GM20431 (cell line): Measurements from ENCODE around the gene SNX8.

ENCODE experiments used
- in situ Hi-C: fragments of 300-500 bp; cut with MseI, MboI; formaldehyde crosslinking; loops from one replicate; pipeline ENCODE4 v1.15.0; 2020; ENCODE audit warnings: low sequenced_read_pairs; ENCODE audit not compliant: unreplicated experiment

SNX8 gene

DNA sequence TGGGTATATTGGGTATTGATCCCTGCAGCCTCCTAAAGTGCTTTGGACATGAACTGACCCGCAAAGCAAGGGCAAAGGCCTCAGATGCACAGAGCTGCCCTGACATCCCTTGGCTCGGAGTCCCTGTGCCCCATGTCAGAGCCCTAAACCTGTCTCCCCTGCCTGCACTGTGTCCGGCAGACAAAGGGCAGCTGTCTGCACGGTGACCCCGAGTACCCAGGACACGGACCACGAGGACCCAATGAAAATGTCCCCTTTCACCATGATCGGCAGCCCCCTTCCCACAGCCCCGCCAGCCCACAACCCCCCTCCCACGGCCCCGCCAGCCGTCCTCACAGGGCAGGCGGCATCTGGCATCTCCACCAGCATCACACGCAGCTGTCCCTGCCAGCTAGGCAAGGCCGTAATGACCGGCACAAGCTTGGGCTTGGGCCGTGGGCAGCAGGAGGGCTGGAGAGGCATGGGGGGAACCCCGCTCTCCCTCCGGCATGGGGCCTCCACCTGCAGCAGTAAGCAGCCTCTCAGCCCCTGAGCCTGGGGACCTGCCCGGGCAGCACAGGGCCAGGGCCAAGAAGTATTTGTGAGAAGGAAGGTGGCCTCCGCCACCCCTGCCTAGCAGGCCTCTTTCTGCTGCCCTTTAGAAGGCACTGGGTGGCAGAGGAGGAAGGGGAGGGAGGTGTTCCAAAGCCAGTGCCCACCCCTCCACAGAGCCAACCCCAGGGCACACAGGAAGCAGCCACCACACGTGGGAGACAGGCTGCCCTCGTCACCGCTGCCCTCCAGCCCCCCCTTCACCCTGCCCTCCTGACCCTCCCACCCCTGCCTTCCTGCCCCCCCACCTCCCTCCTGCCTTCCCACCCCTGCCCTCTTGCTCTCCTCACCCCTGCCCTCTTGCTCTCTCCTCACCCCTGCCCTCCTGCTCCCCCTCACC, 62.1 kb downstream of the SNX8 start:
- in situ Hi-C loops = no loop called here

DNA sequence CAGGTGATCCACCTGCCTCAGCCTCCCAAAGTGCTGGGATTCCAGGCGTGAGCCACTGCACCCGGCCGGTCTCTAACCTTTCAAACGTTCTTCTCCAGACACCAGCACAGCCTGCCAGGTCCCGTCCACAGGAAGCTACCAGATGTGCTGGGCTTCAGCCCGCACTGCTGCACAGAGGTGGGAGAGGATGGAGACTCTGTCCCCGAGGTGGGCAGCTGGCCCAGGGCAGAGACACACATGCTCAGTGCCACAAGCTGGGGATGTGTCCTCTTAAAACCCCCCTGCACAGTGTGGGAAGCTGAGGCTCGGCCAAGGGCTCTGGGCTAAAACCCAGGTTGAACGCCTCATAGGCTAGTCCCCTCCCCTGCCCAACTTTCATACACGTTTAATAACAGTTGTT, 62.9 kb downstream of the SNX8 start:
- in situ Hi-C loops = no loop called here

DNA sequence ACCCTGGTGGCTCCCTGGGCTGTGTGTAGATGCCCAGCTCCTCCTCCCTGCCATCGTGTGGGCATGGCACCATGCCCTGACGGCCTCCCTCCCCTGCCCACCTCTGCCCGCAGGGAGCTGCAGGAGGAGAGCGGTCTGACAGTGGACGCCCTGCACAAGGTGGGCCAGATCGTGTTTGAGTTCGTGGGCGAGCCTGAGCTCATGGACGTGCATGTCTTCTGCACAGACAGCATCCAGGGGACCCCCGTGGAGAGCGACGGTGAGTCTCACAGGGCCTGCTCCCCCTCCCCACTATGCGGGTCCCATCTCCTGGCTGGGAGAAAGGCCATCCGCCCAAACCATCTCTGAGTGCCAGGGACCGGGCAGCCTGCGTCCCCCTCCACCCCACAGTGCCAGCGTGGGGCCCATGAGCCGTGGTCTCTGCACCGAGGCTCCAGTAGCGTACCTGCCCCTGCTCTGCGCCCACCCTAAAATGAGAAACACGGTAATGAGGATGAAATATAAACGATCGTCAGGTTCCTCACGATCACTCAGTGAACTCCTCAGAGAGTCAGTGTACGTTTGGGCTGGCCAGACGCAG, 64.4 kb downstream of the SNX8 start:
- in situ Hi-C loops = loop anchor here (10.0 kb wide), 1 partner anchor 95 kb away; no protein-coding TSS in a partner anchor

DNA sequence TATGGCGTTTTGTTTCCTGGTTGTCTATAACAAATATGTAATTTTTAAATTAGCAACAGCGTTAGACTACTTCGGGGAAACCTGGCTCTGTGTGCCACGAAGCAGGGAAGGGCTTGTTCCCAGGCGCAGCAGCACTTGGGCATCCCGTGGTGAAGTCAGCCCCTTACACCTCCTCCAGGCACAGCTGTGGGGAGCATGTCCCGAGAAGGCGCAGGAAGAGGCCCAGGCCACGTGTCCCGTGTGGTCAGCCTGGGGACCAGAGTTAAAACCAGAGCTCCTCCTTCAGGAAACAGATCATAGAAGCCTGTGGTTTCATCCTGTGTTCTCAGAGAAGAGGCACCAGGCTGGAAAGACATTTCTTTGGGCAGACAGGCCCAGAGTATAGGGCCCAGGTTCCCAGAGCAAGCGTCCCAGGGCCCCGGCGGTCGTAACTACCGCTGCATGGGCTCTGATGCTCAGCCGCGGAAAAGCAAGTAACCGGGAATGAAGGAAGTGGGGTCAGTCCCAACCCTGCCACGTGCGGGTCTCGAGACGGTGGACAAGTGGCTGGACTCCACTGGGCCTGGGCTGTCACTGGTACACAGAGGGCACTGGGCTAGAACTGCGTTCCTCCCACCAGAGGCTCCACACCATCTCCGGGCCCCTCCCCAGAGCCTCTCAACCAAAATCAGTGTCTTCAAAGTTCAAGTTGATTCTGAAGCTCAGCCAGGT, 65.1 kb downstream of the SNX8 start:
- in situ Hi-C loops = loop anchor here (10.0 kb wide), 1 partner anchor 96 kb away; no protein-coding TSS in a partner anchor

DNA sequence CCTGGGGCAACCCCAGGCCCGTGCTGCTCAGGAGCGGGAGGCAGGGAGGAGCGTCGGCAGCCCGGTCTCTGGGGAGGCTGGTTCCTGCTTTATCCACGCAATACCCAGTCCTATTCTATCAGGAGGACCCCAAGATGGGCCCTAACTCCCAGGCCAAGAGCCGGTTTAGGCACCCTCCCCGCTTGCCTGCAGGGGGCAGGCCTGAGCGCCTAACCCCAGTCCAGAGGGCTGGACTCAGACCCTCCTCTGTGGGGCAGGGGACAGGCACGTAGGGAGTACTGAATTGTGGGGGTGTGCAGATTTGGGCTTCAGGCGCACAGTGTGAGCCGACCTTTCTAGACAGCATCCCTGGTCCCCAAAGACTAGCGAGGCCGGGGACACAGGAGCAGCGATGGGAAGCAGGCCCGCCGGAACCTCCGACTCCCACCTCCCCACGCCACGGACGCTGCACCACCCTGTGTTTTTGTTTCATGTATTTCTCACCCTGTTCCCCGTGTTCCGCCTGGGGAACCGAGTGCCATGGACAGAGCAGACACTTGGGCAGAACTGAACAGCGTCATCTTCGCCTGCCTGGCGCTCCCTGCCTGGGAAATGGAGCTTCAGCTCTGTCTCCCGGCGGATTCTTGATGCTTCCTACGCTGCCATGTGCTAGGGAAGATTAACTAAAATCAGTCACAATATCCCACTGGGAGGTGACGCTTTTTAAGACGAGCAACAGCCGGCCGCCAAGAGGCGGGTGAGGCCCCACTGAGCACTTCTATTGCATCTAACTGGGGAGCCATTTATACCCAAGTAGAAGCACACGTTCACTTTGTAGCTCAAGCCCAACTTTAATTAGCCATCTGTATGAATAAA, 66.9 kb downstream of the SNX8 start:
- in situ Hi-C loops = loop anchor here (10.0 kb wide), 1 partner anchor 97 kb away; no protein-coding TSS in a partner anchor

DNA sequence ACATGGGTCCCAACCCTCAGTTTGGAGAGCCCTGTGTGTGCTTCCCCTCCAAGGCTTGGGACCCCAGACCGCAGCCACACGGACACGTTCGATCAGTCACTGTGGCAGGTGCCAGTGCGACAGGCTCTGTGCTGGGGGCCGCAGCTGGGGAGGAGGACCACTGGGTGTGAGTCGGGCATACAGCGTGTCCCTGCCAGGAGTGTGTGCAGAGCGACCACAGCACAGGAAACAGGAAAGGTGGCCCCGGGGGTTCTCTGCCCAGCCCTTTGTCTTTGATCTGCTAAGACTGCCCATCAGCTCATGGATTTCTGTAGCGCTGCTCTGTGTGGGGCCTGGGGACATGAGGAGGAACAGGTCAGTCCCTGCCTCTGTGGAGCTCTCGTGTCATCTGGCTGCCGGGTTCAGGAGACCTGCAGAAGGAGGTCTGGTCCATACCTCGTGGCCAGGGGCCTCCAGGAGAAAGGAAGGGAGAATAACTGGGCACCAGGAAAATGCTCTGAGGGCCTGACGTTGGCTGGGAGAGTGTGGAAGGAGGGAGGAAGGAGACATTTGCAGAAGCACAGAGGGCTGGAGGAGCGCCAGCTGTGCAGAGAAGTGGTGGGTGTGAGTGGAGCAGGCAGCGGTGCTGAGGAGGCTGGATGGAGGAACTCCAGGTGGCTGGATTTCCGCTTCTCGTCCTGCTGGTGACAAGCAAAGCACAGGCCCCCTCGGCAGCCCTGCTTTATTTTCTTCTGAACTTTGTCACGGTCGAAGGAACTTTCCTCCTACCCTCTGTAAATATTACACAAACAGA, 68.2 kb downstream of the SNX8 start:
- in situ Hi-C loops = loop anchor here (10.0 kb wide), 1 partner anchor 99 kb away; no protein-coding TSS in a partner anchor

DNA sequence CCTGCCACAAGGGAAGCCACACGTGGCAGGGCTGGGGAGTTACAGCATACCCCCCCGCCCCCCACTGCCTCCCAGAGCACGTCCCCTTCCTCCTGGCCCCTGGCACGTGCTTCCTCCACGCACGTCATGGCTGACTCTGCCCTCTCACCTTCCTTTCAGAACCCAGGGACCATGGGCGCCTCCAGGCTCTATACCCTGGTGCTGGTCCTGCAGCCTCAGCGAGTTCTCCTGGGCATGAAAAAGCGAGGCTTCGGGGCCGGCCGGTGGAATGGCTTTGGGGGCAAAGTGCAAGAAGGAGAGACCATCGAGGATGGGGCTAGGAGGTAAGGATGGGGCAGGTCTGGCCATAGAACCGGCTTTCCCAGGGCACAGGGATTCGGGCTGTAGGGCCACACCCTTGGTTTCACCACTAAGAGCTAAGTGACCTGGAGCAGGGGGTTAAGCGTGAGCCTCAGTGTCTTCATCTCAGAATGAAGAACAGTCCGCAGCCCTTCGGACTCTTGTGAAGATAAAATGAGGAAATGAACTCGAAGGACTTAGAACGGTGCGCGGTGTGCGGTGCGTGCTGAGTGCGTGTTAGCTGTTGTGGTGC, 69.7 kb downstream of the SNX8 start:
- in situ Hi-C loops = loop anchor here (10.0 kb wide), 1 partner anchor 100 kb away; no protein-coding TSS in a partner anchor

DNA sequence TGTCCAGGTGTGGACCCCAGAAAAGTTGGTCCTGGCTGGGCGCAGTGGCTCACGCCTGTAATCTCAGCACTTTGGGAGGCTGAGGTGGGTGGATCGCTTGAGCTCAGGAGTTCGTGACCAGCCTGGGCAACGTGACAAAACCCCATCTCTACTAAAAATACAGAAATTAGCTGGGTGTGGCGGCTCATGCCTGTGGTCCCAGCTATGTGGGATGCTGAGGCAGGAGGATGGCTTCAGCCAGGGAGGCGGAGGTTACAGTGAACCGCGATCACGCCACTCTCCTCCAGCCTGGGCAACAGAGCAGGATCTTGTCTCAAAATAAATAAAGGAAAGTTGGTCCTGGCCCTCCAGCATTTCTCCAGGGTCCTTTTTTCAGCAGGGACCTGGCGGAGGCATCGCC, 70.8 kb downstream of the SNX8 start:
- in situ Hi-C loops = loop anchor here (10.0 kb wide), 1 partner anchor 101 kb away; no protein-coding TSS in a partner anchor

DNA sequence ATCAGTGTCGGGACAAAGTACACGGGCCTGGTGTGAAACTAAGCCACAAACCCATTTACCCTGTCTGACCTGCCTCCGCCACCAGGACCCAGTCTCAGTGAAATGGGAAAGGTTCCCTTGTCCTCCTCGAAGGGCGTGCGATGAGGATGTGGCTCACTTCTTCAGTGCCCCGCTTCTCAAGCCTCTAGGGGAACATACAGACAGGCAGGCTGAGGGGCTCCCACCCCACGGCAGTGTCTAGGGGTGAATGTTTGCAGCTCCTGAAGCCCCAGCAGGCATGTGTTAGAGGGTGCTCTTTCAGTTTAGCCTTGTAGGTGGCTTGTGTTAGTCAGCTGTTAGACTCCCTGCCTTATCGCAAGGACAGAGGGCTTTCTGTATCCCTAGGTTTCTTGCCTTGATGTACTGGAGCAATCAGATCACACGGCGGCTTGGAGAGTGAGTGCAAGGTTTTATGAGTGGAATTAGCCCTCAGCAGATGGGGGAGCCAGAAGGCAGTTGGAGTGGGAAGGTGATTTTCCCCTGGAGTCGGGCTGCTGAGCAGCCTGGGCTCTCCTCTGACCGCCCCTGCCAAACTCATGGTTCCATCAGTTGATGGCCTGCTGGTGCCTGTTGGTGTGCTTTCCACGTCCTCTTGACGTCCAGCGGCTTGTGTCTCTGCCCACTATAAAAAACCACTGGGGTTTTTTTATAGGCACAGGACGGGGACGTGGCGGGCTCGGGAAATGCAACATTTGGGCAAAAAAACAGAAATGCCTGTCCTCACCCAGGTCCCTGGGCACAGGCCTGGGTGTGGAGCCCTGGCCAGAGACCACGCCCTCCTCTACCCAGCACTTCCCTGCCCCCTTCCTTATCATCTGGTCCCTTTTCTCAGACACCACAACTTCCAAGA, 71.5 kb downstream of the SNX8 start:
- in situ Hi-C loops = loop anchor here (10.0 kb wide), 1 partner anchor 102 kb away; no protein-coding TSS in a partner anchor

DNA sequence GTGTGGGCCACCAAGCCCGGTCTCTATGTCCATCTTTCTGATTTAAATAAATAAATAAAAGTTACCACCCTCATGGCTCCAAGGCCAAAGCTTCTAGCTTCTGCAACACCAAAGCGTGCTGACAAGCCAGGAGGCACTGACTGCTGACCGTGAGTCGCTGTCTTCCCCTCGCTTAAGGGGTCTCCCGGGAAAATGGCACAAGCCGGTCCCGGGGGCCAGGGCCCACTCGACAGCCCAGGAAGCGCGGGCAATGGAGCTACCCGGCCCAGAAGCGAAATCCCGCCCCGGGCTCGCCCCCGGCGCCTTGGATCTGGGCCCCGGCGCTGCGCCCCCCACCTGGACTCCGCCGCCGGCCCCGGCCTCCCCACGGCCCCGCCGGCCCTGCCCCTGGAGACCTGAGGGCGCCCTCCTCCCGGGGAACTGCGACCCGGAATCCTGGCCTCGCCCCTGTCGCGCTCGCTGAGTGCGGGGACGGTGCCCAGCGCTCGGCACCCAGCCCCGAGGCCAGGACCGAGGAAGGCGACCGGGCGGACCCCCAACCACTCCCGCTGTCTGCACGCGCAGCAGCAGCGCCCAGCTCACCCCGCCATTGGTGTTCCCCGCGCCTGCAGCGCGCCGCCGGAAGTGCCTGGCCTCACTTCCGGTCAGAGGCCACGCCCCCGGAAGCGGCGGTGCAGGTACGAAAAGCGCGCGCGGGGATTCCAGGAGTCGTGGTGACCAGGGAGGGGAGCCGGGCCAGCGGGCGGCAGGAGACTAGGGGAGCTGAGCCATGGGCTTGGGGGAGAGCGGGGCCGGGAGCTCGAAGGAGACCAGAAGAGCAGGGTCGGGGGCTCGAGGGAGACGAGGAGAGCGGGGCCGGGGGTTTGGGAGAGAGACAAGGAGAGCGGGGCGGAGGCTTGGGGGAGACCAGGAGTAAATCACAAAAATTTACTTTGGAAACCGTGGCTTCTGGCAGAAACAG, 72.4 kb downstream of the SNX8 start, which contains the start of the genes MRM2 and NUDT1:
Gene MRM2, minus strand, starts transcription at position 626 of the 961 bp plus-strand sequence. Its CDS starts 36 bp downstream, at position 590.
Gene NUDT1, plus strand, starts transcription at position 647 of the 961 bp plus-strand sequence. CDS start 2,349 bp downstream, outside the sequence.
- in situ Hi-C loops = loop anchor here (10.0 kb wide), 1 partner anchor 103 kb away; no protein-coding TSS in a partner anchor

DNA sequence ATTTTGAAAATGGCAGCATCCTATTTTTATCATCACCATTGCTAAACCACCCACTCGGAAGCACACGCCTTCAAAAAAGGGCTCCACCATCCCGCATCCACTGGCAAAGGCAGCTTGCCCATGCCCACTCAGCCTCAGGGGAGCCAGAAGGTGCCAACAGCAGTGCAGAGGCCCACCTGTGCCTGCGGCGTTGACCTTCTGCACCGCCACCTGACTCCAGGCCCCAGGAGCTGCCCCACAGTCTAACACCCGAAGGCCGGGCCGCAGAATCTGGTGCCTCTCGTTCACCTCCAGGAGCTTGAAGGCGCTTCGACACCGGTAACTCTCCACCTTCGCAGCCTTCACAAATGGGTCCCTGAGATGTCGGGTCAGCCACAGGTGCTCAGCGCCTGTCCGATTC, 75.0 kb downstream of the SNX8 start:
- in situ Hi-C loops = no loop called here

DNA sequence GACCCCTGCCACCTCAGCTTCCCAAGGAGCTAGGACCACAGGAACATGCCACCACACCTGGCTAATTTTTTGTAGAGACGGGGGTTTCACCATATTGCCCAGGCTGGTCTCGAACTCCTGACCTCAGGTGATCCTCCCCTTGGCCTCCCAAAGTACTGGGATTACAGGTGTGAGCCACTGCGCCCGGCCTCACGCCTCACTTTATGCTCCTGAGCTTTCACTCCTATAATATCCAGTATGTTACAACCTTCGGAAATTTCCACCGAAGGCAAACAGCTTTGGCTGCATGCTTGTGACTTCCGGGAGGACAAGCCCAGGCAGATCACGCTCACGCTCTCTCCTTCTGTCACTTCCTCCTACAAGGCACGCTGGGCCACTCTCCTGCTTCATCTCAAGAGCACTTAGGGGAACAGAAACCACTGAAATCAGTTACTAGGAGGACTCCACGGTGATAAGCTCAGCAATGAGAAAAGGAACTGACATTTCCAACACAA, 77.1 kb downstream of the SNX8 start:
- in situ Hi-C loops = no loop called here

DNA sequence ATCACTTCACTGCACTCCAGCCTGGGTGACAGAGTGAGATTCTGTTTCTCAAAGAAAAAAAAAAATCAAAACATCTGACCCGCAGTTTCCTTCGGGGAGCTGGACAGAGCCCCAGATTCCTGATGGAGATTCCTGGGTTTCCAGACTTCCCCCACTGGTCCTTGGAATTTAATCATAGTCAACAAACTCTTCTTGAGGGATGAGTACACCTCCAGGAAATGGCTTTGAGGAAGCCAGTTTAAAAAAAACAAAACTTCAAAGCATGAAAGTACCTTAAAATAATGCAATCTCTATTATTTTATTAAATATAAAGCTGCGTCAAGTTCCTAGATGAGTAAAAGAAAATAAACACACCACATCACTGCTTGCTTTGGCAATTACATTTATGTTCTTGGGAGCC, 80.3 kb downstream of the SNX8 start:
- in situ Hi-C loops = no loop called here

DNA sequence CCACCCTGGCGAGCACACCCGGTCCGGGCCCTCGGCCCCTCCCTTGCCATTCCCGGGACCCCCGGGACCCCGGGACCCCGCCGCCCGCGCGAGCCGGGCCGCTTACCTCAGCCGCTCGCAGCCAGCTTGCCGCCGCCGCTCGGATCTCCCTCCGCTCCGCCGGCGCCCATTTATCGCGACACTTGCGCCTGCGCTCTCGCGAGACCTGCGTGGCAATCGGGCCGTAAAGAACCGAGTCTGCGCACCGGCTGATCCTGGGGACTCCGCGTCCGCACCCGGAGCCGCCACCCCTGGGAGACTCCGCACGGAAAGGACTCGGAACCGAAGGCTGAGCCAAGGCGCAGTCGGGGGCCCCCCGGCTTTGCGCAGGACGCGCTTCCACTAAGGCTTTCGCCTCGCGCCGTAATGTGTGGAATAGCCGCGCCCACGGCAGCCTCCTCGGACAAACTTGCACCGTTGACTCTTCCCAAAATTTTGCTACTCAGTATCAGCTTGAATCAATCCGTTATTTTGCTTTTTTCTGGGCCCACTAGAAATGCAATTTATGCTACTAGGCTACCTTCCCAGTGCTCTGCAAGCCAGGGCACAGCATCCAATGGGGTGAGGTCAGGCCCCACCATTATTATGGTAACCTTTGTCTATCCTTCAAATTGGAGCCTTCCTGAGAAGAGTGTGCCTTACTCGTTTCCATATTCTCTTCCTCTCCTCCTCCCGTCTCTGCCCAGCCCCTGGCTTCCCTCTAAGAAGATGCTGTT, 81.3 kb downstream of the SNX8 start, which contains the start of gene MAD1L1:
Gene MAD1L1, minus strand, starts transcription at position 180 of the 755 bp plus-strand sequence. CDS start 2,812 bp downstream, outside the sequence.
- in situ Hi-C loops = no loop called here
